Erythroblast (primary cell): Measurements from ENCODE around the gene CFAP100.

Source experiments
- GATA1 ChIP-seq: IDR thresholded peaks from 2 replicates; pipeline ENCODE4 v1.6.1; 2011; ENCODE audit warnings: low read depth, mild to moderate bottlenecking, control low read depth, low read length, moderate library complexity
- POLR2A ChIP-seq: IDR thresholded peaks from 2 replicates; pipeline ENCODE4 v1.6.1; 2011; ENCODE audit warnings: mild to moderate bottlenecking, low read length

DNA sequence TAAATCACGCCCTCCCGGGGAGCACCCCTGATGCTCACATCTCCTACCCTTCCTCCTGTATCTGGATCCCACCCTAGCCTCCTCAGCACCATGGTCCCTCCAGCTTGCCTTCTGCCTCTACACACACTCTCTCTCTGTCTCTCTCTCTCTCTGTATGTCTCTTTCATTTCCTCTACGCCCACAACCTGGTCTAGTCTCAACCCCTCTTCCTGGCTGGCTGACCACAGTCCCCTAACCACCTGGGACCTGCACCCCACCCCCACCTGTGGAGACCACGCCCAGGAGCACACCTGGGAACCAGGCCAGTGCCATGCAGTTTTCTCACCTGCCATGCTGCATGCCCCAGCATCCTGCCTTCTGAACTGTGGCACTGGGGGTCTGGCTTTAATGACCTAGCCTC is 4.0 kb upstream of the CFAP100 start:
- TF ChIP-seq POLR2A (no peak), GATA1 (no peak)
